Measurements from ENCODE around the gene MB21D2. TPM values are rescaled to one million over a fixed set of nuclear protein-coding genes. Genes with fewer than 3 reads are reported as not detected.

The MB21D2 gene
- total RNA-seq = 11.7 and 13.8 TPM in 2 replicates

GRCh38 chr3:192917404-192918274 lies at the start of gene MB21D2:
Gene MB21D2, minus strand, starts transcription at chr3:192917856. Its CDS starts 16 bp downstream, at chr3:192917840.

Other genes starting within 250 kb of the MB21D2 start
- 0.28 and 1.1 TPM in 2 replicates for gene FGF12, start 190.3 kb downstream of the MB21D2 start, total RNA-seq